ENCODE results near the gene RPS6KA2.

Gene RPS6KA2

DNA sequence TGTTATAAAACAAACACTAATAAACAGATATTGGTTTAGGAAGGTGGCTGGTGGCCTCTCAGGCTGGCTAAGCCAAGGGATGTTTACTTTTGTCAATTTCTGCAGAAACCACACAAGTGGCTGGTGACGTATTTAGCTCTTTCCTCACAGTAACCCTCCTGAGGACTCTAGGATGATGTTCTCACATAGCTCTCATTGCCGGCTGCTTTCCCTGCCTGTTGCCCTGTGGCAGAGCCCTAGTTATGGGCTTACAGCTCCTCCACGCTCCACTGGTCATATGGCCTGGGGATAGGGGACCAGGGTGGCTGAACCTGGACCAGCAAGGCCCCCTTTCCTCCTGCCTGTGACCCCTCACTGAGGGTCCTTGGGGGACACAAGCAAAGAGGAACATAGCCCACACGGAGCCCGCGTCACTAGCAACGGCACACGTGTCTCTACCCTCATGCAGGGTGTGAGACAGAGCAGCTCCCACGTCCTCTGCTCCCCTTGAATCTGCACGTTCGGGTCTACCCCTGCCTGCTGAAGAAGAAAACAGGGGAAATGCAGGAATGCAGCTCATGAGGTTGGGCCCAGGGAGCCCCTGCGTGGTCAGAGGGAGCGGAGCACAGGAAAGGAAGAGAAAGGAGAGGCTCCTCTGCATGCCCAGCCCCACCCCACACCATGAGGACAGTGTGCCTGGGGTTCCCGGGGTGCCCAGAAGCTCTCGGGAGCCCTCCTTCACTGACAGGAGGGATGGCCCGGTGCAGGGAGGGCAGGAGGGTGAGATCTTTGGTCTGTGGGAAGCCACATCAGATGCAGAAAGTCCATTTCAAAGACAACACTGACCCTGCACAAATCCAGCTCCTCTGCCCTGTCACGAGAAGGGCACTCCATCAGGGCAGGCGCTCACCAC is 54.4 kb downstream of the RPS6KA2 start:
- no peak for DNase-seq (ENCODE audit: low read depth)

DNA sequence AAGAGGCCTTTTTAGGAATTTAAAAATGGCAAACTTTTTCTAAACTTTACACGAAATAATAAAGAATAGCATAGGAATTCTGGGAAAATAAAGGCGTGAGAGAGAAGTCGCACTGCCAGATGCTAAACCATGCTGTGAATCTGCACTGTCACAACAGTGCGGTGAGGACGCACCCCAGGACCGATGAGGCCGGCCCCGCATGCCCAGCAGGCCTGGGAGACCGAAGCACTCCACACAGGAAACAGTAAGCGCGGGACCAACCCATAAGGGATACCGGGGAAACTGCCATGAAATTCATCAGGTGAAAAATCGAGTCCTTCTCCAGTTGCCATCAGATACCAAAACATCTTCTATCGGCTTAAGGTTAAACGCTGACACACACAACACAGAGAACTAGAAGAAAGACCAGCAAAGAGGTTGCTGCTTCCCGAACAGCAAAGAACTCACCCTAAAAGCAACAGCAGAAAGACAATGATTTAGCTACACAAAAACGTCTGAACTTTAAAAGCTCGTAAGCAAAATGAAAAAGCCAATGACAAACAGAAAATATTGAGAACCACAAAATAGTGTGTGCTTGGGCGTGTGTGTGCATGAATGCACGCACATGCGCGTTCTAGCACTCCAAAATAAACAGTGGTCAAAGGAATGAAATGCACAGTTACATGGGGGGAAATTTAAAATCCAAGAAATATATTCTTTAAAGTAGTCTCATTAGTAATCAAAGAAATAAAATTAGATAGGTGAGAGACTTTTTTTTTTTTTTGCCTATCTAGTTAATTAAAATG is 55.9 kb downstream of the RPS6KA2 start:
- no peak for DNase-seq (ENCODE audit: low read depth)

DNA sequence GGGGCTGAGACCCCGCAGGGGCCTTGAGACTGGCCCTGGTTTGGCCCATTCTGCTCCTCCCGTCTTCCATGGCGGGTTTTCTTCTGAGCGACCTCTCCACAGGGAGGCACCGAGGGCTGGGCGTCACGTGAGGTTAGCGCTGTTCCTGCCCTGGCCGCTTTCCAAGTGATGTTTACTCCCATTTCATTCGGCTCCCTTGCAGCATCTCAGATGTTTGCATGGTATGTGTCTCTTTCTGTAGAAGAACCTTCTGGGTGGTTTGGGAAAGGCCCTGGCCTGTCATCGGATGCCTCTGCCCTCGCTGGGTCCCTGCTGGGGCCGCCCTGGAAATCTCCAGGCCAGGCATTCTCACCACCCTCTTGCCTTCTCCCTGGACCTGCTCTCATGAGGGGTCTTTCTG is 57.8 kb downstream of the RPS6KA2 start:
- DNase-seq (ENCODE audit: low read depth) = no peak

DNA sequence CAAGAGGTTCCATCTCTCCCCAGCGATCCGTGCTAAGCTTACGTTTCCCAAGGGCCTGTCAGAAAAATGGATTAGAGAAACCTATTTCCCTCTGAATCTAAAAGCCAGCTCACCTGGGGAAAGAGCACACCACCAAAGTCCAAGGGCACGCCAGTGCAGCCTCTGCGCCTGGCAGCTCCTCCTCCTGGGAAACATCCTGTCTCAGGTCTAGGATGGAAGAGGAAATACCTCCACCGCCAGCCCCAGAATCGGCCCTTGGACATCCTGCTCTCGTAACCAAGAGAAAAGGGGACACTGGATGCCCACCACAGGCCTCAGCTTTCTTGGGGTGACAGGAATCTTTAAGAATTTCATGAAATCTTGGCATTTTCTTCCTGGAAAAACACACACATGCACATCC is 59.2 kb downstream of the RPS6KA2 start:
- no peak for DNase-seq (ENCODE audit: low read depth)

DNA sequence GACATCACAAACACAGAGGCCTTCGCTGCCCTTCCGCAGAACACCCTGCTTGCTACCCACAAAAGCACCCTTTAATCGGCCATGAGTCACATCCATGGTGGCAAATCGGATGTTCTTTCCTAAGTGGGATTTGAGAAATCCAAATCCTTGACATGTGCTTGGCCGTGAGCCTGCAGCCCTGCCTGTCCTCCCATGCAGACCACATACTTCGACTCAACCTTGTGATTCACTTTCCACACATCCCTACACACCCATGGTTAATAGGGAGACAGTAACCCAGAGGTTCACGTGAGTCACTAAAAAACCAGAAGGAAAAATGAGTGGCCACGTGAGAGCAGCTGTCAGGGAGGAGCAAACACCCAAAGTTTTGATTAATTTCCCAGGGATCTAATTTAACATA is 59.9 kb downstream of the RPS6KA2 start:
- no peak for DNase-seq (ENCODE audit: low read depth)

DNA sequence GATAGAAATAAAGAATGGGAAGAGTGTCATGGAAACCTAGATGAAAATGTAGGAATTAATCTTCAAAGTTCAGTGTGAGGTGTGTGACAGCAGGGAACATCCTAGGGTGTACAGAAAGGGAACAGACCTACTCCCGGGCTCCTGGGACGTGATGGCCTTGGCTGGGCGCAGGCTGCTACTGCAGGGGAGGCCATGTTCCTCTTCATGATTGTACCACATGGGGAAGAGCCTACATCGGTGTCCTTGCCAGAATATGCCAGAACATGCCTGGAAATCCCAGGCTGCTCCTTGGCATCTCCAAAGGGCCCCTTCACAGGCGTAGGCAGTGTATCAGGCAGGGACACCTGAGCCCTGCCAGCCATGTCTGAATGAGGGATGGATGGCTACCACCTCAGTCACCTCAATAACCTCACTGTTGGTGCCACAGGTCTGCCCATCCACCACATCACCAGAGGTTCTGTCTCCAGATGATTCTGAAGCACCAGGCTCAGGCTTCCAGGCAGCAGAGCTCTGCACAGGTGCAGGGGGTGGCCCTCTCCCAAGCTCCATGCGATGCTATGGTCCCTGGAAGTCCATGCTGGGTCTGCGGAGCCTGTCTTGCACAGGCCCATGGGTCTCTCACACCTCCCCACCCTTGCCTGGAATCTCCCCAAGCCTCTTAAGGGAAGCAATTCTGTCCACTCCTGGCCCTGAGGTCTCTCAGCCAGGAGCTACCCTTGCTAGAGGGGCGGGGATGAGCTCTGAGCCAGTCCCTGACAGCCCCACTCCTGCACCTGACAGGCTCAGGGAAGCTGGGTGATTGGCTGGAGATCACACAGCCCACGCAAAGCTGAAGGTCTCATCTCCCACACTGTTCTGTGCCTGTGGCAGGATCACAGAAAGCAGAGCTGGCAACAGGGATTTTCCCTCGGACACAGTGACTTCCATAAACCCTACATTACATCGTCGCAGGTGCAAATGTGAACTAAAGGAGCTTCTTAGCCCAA is 60.7 kb downstream of the RPS6KA2 start:
- no peak for DNase-seq (ENCODE audit: low read depth)

DNA sequence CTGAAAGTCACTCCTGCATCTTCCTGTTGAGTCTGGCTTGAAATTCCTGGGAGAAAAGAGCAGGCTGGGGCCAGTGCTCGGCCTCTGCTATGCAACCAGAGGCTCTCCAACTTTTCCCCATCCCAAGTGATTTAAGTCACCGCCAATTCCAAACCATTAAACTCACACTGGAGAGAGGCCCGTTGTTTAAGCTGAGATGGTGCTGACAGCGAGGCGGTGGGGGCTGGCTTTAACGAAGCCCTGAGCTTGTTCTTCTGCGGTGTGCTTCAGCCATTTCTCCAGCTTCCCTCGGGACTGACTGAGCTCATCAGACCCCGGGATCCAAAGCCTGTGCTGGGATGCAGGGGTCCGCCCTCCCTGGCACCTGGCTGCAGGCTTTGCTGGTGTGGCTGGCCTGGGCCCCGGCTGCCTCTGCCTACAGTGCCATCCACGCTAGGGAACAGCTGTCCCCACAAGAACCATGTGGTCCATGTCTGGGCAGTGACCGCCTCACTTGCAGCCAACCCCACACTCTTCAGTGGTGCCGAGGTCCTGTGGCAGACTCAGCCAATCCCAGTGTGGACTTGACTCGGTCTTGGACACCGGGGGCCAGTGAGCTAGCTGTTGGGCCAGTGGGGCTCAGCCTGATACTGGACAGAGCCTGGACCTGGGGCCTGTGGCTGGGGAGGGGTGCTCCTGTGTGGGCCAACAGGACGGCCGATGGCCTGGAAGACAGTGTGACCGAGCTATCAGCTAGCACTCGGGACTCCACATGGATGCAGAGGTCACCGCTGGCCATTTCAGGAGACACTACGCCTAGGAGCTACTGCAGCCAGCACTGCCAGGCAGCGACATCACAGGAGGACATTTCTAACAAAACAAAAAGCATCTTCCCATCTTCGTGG is 61.7 kb downstream of the RPS6KA2 start:
- DNase-seq (ENCODE audit: low read depth) = no peak

DNA sequence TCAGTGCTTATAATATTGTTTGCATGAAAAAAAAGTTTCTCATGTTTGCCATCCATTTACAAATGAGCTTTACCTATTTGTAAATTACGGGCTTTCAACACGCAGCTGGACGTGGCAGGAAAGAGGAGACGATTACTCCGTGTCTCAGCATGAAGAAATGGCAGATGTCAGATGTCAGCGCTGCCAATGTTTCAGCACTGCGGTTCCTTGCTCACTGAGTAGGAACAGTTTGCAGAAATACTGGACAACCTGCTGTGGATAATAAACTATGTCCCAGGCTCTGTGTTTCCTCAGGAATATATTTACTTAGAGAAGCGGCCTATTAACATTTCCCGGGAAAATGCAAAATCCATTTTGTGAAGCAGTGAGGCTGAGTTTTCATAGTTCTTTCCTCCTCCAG is 63.2 kb downstream of the RPS6KA2 start:
- no peak for DNase-seq (ENCODE audit: low read depth)

DNA sequence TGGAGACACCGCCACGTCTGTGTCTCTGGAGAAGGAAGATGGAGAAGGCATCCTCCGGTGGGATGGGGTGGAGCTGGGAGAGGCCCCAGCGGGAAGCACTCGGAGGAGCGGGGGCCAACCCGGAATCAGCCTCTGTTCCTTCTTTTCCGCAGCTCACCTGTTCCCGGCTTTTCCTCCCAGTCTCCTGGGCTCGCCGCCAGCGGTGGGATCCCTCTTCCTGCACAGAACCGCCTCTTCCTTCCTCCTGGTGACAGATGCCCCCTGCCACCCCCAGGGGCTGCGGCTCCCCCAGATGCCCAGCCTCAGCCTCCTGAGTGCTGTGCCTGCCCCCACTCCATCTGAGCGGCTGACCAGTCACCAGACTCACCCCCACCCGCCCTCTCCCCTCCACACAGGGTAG is 63.9 kb downstream of the RPS6KA2 start:
- DNase-seq (ENCODE audit: low read depth) = no peak

DNA sequence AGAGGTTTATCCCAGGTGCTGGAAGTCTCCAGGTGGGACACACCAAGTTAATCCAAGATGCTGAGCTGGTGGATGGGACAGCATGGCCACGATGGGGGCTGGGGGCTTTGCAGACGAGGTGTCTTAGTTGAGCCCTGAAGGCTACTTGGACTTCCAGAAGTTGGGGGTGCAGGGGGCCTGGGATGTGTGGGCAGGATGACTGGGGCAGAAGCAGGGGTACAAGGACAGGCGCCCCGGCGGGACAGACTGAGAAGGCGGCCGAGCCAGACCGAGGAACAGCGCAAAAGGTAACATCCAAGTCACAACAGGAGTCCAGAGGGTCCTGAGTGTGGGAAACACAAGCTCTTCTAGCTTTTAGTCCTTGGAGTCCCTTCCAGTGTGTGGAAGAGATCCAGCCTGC is 64.3 kb downstream of the RPS6KA2 start:
- no peak for DNase-seq (ENCODE audit: low read depth)

DNA sequence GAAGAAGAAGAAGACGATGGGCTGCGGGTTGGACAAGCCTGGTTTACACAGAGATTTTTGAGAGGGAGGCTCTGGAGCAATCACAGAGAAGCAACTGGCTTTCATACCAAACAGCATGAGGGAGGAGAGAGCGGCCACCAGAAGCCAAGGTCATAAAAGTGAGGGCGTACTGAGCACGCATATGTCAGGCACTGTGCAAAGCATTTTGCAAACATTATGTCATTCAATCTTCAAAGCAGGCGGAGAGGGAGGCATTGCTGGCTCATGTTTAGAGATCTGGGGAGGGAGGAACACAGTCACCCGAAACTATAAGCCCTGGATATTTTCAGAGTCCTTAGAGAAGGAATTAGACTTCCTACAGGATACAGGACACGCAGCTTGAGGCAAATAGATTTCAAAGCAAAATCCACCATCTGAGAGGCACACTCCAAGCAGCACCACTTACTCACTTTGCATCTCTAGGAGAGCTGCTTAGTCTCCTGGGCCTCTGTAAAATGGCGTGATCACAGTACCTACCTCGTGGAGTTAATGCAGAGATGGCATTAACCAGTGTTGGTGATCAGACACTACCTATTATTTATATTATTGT is 65.2 kb downstream of the RPS6KA2 start:
- no peak for DNase-seq (ENCODE audit: low read depth)

DNA sequence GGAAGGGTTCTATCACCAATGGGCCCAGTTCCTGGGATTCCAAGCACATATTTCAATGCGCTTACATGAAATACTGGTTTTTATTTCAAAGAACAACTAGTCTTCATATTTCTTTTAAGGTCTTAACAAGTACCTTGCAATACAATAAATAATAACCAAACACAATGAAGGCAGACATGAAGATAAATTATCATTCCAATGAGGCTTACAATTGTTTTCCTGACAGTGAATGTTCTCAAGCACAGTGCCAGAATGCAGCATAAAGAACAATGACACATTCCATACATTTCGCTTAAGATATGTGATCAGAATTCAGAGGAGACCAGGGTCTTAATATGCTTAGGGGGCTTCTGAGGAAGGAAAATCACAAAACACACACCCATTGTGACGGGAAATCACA is 66.8 kb downstream of the RPS6KA2 start:
- DNase-seq (ENCODE audit: low read depth) = no peak

DNA sequence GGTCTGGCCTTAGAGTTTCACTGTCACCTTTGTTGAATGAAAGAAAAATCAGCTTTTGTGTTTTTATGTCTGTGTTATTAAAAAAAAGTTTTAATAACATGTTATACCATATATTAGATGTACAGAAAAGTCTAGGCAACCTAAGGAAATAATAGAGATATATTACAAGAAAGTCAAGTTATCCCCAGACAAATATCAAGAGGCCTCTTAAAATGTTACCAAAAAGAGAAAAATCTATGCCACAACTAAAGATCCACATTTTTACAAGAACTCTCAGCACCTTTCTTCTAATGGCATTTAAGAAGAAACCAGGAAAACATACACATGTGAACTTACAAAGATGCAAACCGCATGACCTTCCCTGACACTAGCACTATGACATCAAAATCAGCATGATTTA is 67.4 kb downstream of the RPS6KA2 start:
- no peak for DNase-seq (ENCODE audit: low read depth)

DNA sequence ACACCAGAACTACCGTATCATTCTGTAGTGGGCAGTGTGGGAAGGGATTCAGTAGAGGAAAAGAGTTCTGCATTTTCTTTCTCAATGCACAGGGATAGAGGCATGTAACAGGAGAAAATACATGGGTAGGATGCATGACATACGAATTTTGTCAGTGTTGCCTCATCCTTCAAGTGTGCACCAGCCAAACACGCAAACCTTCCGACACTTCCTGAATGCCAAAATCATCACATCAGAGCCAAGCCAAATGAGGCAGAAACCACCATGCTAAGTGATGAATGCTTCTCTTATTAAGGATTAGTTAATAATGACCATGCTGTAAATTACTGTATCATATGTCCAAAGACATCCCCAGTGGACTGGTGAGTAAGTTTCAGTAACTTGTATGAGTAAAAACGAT is 67.8 kb downstream of the RPS6KA2 start:
- no peak for DNase-seq (ENCODE audit: low read depth)

DNA sequence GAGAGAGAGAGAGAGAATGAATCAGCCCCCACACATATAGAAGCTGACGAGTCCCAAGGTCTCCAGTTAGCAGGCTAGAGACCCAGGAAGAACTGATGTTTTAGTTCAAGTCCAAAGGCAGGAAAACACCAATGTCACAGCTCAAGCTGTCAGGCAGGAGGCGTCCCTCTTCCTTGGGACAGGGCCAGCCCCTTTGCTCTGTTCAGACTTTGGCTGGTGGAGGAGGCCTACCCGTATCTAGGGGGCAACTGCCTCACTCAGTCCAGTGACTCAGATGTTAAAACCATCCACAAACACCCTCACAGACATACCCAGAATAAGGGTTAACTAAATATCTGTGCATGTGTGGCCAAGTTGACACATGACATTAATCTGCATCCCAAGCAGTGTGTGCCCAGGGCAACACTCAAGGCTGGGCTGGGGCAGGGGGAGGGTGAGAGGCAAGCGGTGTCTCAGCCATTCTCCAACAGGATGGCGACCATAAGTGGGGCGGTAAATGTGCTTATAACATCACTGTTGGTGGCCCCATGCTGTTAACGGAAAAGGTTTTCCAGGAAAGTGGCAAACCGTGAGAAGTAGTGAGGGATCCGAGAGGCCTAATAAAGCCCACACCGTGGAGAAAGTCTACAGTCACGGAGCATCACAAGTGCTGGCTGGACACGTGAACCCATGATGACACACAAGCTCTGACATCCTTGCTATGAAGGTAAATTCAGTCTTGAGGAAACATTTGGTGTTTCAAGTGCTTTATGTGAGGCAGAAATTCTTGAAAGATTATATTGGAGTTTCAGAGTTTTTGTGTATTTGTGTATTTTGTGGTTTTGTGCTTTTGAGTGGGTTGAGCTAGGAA is 68.7 kb downstream of the RPS6KA2 start:
- no peak for DNase-seq (ENCODE audit: low read depth)

DNA sequence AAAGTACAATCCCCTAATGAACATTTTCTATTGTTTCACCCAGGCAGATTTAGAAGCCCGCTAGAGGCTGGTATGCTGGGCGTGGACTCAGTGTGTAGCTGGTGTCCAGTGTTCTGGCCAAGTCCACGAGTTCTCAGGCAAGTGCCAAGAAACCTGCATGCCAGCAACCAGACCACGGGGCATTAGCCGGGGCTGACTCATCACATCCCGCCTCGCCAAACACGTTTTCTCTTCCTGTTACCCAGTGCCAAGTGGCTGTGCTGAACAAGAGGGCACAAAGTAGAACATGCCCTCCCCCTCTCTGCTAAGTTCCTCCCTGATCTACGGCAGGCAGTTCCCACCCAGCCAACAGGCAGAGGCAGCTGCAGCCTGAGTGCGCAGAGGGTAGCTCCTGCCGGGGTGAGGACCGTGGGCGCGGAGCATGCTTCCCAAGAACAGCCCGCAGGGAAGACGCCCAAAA is 70.2 kb downstream of the RPS6KA2 start:
- DNase-seq (ENCODE audit: low read depth) = no peak

DNA sequence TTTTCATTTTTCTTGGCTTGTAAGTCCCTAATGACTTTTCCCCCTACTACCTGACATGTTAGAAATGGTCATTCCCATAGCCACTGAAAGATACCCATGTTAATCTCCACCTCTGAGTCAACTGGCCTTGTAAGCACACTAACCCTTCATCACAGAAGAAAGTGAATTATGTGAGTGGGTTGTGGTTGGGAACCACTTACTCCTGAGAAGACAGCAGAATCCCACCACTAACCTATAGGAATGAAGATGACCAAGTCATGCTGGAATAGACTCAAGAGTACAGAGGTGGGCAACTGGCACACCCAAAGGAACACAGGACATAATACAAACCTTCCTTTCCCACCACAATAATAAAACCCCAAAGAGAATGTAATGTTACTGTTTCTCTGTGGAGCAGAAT is 70.7 kb downstream of the RPS6KA2 start:
- DNase-seq (ENCODE audit: low read depth) = no peak

DNA sequence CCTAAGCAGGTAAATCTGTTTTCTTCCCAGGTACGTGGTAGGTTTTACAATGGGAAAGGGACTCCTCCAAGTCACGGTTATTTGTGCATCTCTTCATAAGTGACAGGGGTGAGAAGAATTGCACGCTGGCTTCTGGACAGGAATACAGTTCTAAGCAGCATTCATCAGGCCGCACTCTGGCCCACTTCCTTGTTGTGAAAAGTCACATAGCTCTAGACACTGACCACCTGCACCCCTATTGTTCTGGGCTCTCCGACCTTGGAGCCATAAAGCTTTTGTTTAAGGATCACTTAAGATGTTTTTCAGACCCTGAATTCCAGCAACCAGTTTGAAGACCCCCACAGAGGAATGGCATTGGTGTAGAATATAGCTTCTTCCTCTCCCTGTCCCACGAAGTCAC is 72.0 kb downstream of the RPS6KA2 start:
- no peak for DNase-seq (ENCODE audit: low read depth)

DNA sequence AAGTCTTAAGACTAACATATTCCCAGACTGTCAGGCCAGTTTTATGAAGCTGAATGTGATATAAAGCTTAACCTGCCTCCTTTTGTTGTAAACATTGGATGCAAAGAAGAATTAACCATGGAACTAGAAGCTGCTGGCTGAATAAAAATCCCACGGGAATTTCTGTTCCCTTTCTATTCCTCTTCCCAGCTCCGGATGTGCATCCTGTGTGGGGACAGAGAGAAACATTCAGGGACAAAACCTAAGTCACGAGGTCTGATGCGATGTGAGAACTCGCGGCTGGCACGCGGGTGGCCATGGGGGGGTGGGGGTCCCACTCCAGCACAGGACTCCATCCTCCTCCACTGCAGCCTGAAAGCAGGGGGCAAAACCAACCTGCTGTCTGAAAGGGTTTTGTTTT is 72.7 kb downstream of the RPS6KA2 start:
- DNase-seq (ENCODE audit: low read depth) = no peak

Measured in stimulated activated CD8-positive, alpha-beta memory T cell treated with anti-CD3 and anti-CD28 coated beads, Interleukin-4, amount 100 ng/mL, for 24 hours (primary cell).